Measurements from ENCODE around the gene MIPOL1.
"Not testable (repeated sequence)": the region's sequence is repeated elsewhere in the genome, so short reads cannot be mapped to it uniquely, and the experiment has no call there.

Gene MIPOL1

GRCh38 chr14:37232907-37233481, 35.3 kb downstream of the MIPOL1 start:
- in situ Hi-C loops (cut with HindIII; ENCODE audit: low sequenced_read_pairs) = no loop called here
- peak; percentile 34 for DNase-seq (ENCODE audit: low read depth)
- peak; percentile 67 for TF ChIP-seq CTCF (IDR thresholded peaks at IDR 0.05; ENCODE audit: low read depth, low read length, missing control alignments)
- no peak overlapping the region for H3K4me3 ChIP-seq (ENCODE audit: low read depth, low read length)

GRCh38 chr14:37234222-37234621, 36.5 kb downstream of the MIPOL1 start:
- no peak overlapping the region for H3K4me3 ChIP-seq (ENCODE audit: low read depth, low read length)
- no peak for DNase-seq (ENCODE audit: low read depth)
- in situ Hi-C loops (cut with HindIII; ENCODE audit: low sequenced_read_pairs) = no loop called here
- TF ChIP-seq CTCF (IDR thresholded peaks at IDR 0.05; ENCODE audit: low read depth, low read length, missing control alignments) = no peak

GRCh38 chr14:37236044-37236443, 38.3 kb downstream of the MIPOL1 start:
- H3K4me3 ChIP-seq (ENCODE audit: low read depth, low read length); DNase-seq (ENCODE audit: low read depth); in situ Hi-C loops (cut with HindIII; ENCODE audit: low sequenced_read_pairs): not testable (repeated sequence)

- DNase-seq (ENCODE audit: low read depth) = no peak
- TF ChIP-seq CTCF (IDR thresholded peaks at IDR 0.05; ENCODE audit: low read depth, low read length, missing control alignments) = no peak
- H3K4me3 ChIP-seq (ENCODE audit: low read depth, low read length) = no peak overlapping the region
- in situ Hi-C loops (cut with HindIII; ENCODE audit: low sequenced_read_pairs) = no loop called here
Measured at GRCh38 chr14:37237094-37237493, 39.4 kb downstream of the MIPOL1 start.

GRCh38 chr14:37237735-37238200, 40.0 kb downstream of the MIPOL1 start:
- H3K4me3 ChIP-seq (ENCODE audit: low read depth, low read length) = no peak overlapping the region
- in situ Hi-C loops (cut with HindIII; ENCODE audit: low sequenced_read_pairs) = no loop called here
- no peak for DNase-seq (ENCODE audit: low read depth)
- TF ChIP-seq CTCF (IDR thresholded peaks at IDR 0.05; ENCODE audit: low read depth, low read length, missing control alignments) = no peak

- H3K4me3 ChIP-seq (ENCODE audit: low read depth, low read length) = no peak overlapping the region
- no peak for DNase-seq (ENCODE audit: low read depth)
- TF ChIP-seq CTCF (IDR thresholded peaks at IDR 0.05; ENCODE audit: low read depth, low read length, missing control alignments) = no peak
- in situ Hi-C loops (cut with HindIII; ENCODE audit: low sequenced_read_pairs) = no loop called here
Measured at GRCh38 chr14:37241198-37241597, 43.5 kb downstream of the MIPOL1 start.

GRCh38 chr14:37246427-37246829, 48.7 kb downstream of the MIPOL1 start:
- TF ChIP-seq CTCF (IDR thresholded peaks at IDR 0.05; ENCODE audit: low read depth, low read length, missing control alignments) = peak; percentile 55
- in situ Hi-C loops (cut with HindIII; ENCODE audit: low sequenced_read_pairs) = loop anchor here (5.0 kb wide), 1 partner anchor 351 kb away; the partner anchor contains the start of genes FOXA1 and TTC6
- DNase-seq (ENCODE audit: low read depth) = peak; percentile 53
- H3K4me3 ChIP-seq (ENCODE audit: low read depth, low read length) = no peak overlapping the region
